GM12801 (cell line): ENCODE measurements around the gene SVIP.

ENCODE experiments used
- CTCF ChIP-seq: IDR thresholded peaks from one replicate; pipeline ENCODE4 v1.5.1; 2011; ENCODE audit warnings: control low read depth; ENCODE audit not compliant: insufficient read length; ENCODE audit errors: extremely low read depth

Gene SVIP

GRCh38 chr11:22779850-22780249 lies 49.8 kb downstream of the SVIP start:
- no peak for TF ChIP-seq CTCF

GRCh38 chr11:22778642-22779041 lies 51.0 kb downstream of the SVIP start:
- no peak for TF ChIP-seq CTCF

GRCh38 chr11:22775248-22775647 lies 54.4 kb downstream of the SVIP start:
- no peak for TF ChIP-seq CTCF

GRCh38 chr11:22774716-22775115 lies 54.9 kb downstream of the SVIP start:
- no peak for TF ChIP-seq CTCF

- TF ChIP-seq CTCF: no peak
These were observed 60.5 kb downstream of the SVIP start for GRCh38 chr11:22769081-22769480.
